ENCODE measurements around the gene HESX1. TPM values are rescaled to one million over a fixed set of nuclear protein-coding genes. Genes with fewer than 3 reads are reported as not detected.

The HESX1 gene
- total RNA-seq (2014; rRNA removed; shearing (Covaris generic)), result 0.20 and 1.3 TPM in 2 replicates
- polyA plus RNA-seq (2015; cell fraction: cytosol; rRNA removed), result 1.5 and 2.0 TPM in 2 replicates
- polyA plus RNA-seq (2015; cell fraction: nucleus; rRNA removed), result 2.0 and 2.4 TPM in 2 replicates

- DNase-seq (ENCODE audit: low read depth), result no peak
Observed at GRCh38 chr3:57199895-57200297, at the start of gene HESX1. Gene HESX1 (minus strand): TSS chr3:57199978. CDS start chr3:57199918, 60 bp downstream.

GRCh38 chr3:57244946-57245345 is 45.2 kb upstream of the HESX1 start:
- DNase-seq (ENCODE audit: low read depth), result no peak

DNA sequence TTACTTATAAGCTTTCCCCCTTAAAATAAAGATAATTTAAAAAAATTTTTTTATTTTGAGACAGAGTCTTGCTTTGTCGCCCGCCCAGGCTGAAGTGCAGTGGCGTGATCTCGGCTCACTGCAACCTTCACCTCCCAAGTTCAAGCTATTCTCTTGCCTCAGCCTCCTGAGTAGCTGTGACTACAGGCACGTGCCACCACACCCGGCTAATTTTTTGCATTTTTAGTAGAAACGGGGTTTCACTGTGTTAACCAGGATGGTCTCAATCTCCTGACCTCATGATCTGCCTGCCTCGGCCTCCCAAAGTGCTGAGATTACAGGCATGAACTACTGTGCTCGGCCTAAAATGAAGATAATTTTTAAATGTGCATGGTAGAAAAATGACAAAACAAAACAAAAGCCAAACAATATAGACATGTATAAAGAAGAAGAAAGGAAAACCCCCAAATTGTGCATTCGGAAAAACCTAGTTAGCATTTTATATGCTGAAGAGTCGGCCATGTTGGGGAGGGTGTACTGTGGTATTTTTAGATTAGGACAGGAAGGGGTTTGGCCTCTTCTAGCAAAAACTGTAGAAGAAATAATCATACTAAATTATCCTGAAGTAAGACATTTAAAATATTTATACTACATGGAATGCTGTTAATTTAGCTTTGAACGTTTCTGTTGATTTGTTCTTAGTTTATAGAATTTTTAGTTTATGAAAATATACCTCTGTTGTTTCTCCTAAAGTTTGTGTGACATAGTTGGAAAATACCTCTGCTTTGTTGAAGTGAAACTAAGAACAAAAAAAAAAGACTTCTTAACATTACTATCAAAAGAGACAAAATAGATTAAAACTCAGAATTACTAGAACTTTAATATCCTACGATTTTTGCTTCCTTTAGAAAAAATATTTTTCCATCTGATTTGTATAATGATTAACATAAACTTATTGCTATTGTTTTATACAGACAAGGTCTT is 35.1 kb upstream of the HESX1 start:
- DNase-seq (ENCODE audit: low read depth), result no peak

GRCh38 chr3:57233799-57234198 is 34.0 kb upstream of the HESX1 start:
- DNase-seq (ENCODE audit: low read depth), result no peak

GRCh38 chr3:57230006-57230405 is 30.2 kb upstream of the HESX1 start:
- no peak for DNase-seq (ENCODE audit: low read depth)

DNA sequence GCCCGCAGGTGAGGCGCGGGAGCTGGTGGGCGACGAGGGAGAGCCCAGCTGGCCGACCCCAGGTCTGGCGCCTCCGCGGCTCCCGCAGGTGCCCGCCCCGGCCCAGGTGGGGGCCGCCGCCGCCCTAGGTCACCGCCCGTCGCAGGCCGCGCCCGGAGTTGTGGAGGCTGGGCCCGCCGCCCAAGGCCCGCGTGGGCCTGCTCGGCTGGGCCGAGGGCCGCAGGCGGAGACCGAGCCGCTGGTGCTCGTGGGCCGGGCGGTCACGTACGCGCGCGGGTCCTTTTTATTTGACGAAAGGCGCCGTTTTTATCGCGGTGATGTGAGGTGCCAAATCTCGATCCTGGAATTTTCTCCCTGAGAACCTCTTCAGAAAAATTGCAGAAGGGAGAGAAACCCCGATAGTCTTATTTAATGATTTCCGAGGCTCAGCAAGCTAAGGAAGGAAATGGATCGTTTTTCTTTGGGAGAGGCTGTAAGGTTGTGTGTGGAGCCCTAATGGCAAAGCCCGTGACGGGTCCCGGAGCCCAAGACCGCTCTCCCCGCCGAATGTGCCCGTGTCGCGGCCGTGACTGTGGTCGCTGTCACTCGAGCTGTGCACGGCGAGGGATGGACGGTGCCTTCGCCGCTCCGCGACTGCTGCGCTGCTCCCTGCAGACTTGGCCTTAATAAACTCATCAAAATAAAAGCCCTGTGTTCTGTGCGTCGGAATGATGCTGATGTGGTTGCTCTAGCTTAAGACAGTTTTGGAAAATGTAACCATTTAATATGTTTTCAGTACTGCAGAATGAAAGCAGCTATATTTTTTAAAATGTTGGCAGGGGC is 28.4 kb upstream of the HESX1 start:
- DNase-seq (ENCODE audit: low read depth), result peak; percentile 59

DNA sequence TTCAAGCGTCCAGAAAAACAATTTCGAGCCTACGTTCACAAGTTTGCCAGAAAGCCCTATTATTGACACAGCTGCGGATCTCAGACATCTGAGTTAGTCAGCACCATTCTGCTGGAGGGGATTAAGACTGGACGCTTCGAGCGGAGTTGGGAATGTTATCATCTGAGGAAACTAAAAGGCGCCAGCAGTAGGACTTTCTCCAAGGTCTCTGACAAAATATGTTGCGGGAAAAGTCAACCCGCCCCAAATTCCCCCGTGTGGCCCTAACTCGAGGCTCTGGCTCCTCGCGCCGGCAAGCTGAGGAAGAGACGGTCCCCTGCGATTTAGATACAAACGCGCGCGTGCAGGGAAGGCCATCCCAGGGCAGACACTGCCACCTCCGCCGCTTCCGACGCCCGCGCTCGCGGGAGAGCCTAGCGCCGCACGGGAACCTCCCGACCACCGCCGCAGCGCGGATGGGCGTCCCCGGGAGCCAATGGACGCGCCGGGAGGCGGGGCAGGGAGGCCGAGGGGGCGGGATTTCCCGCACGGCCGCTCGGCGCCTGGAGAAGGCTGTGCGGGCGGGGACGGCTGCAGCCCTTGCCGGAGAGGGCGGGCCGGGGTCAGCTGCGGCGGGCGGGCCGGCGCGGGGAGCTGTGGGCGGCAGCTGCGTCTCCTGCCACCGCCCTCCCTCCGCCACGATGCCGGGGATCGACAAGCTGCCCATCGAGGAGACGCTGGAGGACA is 27.6 kb upstream of the HESX1 start, which contains the start of gene APPL1:
APPL1 (plus strand) TSS at position 526 of the 726 bp plus-strand sequence; CDS start at position 681, 155 bp downstream.
- peak; percentile 89 for DNase-seq (ENCODE audit: low read depth)

DNA sequence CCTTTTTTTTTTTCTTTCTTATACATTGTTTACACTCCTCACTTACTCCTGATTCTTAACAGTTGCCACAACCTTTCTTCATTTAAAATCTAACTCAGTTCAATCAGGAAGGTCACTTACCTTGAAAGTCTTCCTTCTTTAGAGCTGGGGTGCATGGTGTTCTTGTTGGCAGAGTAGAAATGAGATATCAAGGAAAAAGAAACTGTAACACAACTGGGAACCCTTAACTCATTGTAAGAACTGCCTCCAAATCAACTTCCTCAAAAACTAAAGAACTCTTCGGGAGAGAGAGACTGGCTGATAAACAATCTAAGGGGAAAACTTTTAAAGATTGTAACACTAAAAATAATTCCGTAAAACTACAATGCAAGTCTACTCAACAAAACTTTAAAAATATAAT is 26.4 kb upstream of the HESX1 start:
- DNase-seq (ENCODE audit: low read depth), result no peak

DNA sequence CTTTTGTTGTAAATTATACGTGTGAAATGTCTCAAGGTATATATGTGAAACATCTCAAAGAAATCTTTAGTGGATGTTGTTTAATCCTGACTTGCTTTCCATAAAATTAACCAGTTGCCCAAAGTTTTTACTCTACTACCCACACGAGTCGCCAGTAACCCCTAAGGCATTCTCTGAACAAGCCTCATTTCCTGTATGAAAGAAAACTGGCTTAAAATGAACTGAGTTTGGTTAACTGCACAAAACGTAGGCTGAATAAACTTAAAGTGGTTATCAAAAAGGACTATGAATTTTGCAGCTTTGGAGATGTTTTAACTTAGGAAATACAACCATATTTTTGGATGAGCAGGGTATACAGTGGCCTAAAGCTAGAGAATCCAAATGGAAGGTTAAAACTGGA is 25.1 kb upstream of the HESX1 start:
- DNase-seq (ENCODE audit: low read depth), result no peak

- peak; percentile 13 for DNase-seq (ENCODE audit: low read depth)
Observed at GRCh38 chr3:57221883-57222282, 22.1 kb upstream of the HESX1 start.

- no peak for DNase-seq (ENCODE audit: low read depth)
Observed at GRCh38 chr3:57206423-57206822, 6.6 kb upstream of the HESX1 start.

- no peak for DNase-seq (ENCODE audit: low read depth)
Observed at GRCh38 chr3:57194641-57195040, 5.1 kb downstream of the HESX1 start.

GRCh38 chr3:57192028-57192427 is 7.8 kb downstream of the HESX1 start:
- no peak for DNase-seq (ENCODE audit: low read depth)

GRCh38 chr3:57184526-57184925 is 15.3 kb downstream of the HESX1 start:
- DNase-seq (ENCODE audit: low read depth), result no peak

- DNase-seq (ENCODE audit: low read depth), result peak; percentile 36
Observed at GRCh38 chr3:57179580-57180410, 20.0 kb downstream of the HESX1 start.

DNA sequence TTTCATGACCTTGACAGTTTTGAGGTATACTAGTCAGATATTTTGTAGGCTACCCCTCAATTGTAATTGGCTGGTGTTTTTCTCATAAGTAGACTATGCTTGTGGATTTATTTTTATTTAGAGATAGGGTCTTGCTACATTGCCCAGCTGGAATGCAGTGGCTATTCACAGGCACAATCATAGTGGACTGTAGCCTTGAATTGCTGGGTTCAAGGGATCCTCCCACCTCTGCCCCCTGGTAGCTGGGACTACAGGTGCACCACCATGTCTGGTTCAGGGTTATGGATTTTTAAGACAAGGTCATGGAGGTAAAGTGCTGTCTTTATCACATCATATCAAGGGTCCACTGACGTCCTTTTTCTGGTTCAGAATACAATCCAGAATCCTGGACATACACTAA is 23.7 kb downstream of the HESX1 start:
- DNase-seq (ENCODE audit: low read depth), result no peak

DNA sequence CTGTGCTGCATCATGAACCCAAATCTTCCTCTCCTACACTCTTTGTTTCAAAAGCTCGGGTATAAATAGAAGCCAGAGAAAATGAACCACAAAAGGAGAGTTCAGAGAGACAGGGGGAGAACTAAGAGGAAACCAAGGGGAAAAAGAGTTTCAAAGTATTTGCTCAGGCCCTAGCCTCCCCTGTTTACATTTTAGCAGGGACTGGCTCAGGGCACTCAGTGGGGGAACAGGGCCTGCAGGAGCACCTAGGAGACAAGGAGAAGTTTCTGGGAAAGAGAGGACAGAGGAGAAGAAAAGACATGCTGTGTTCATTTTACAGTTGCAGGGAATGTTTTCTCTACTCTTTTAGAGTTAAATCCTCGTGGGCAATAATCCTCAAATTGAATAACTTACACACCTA is 26.1 kb downstream of the HESX1 start:
- no peak for DNase-seq (ENCODE audit: low read depth)

DNA sequence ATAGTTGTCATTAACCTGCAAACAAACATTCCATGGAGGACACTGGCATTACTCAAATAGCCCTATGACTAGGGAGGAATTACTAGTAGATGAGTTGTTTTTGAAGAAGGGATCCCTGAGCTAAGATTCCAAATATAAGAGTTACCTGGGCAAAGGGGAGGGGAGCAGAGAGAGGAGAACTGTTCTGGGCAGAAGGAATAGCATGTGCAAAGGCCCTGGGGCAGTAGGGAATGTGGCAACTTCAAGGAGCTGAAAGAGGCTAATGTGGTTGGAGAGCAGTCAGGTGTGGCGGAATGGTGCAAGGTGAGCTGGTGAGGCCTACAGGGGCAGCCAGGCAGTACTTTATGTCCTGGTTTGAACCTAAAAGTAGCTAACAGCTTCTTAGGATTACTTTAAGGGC is 28.8 kb downstream of the HESX1 start:
- no peak for DNase-seq (ENCODE audit: low read depth)

DNA sequence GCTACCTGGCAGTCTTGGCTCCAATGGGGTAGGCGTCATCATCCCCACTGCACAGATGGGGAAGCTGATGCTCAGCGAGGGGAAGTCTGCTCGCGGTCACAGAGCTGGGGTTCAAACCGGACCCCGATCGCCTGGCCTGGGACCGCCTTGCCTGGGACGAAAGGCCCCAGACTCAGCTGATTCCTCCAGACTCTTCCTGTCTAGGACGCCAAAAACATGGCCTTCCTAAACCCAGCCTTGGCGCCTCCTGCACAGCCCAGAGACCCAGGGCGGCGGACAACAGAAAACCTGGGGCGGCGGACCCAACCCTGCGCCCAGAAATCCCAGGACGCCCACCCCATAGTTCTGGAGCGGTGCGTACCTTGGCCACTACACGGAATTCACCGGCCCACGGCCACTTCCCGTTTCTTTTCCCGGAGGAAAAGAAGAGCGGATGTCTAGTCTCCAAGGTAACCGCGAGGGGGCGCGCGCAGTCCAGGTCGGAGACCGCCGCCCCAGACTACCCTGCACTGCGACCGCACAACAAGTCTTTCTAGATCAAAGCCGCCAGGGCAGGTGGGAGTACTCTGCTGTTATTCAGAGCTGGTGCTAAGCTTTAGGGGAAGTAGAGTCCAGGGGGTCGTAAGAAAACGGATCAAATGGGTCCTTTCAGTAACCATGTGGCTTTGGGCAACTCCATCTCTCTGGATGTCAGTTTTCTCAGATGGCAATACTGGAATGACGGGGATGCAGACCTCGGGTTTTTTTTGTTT is 29.7 kb downstream of the HESX1 start:
- DNase-seq (ENCODE audit: low read depth), result peak; percentile 68
